ENCODE data around the gene MED16.
"Not testable (repeated sequence)": the region's sequence is repeated elsewhere in the genome, so short reads cannot be mapped to it uniquely, and the experiment has no call there.

The MED16 gene

GRCh38 chr19:889662-890295 lies 3.2 kb downstream of the MED16 start:
- DNase-seq (ENCODE audit: low read depth): no peak

- DNase-seq (ENCODE audit: low read depth): no peak
These were observed 4.2 kb downstream of the MED16 start for GRCh38 chr19:888581-889385.

- DNase-seq (ENCODE audit: low read depth): no peak
These were observed 5.4 kb downstream of the MED16 start for GRCh38 chr19:887599-887998.

- no peak for DNase-seq (ENCODE audit: low read depth)
These were observed 5.9 kb downstream of the MED16 start for GRCh38 chr19:887072-887471.

- no peak for DNase-seq (ENCODE audit: low read depth)
These were observed 7.3 kb downstream of the MED16 start for GRCh38 chr19:885536-886224.

- DNase-seq (ENCODE audit: low read depth): no peak
These were observed 8.4 kb downstream of the MED16 start for GRCh38 chr19:884420-885211.

- DNase-seq (ENCODE audit: low read depth): no peak
These were observed 9.3 kb downstream of the MED16 start for GRCh38 chr19:883661-884211.

- DNase-seq (ENCODE audit: low read depth): no peak
These were observed 10.0 kb downstream of the MED16 start for GRCh38 chr19:882871-883497.

- no peak for DNase-seq (ENCODE audit: low read depth)
These were observed 11.5 kb downstream of the MED16 start for GRCh38 chr19:881385-882071.

- no peak for DNase-seq (ENCODE audit: low read depth)
These were observed 13.1 kb downstream of the MED16 start for GRCh38 chr19:879711-880438.

- not testable (repeated sequence) for DNase-seq (ENCODE audit: low read depth)
These were observed 14.0 kb downstream of the MED16 start for GRCh38 chr19:878751-879561.

- DNase-seq (ENCODE audit: low read depth): not testable (repeated sequence)
These were observed 14.9 kb downstream of the MED16 start for GRCh38 chr19:877992-878660.

- no peak for DNase-seq (ENCODE audit: low read depth)
These were observed 16.1 kb downstream of the MED16 start for GRCh38 chr19:876780-877314.

- DNase-seq (ENCODE audit: low read depth): no peak
These were observed 16.9 kb downstream of the MED16 start for GRCh38 chr19:876089-876488.

GRCh38 chr19:875265-875879 lies 17.6 kb downstream of the MED16 start:
- no peak for DNase-seq (ENCODE audit: low read depth)

GRCh38 chr19:873561-874041 lies 19.4 kb downstream of the MED16 start:
- no peak for DNase-seq (ENCODE audit: low read depth)

- DNase-seq (ENCODE audit: low read depth): peak; percentile 41
These were observed 19.9 kb downstream of the MED16 start for GRCh38 chr19:873084-873483.

Data from stimulated activated CD8-positive, alpha-beta memory T cell treated with anti-CD3 and anti-CD28 coated beads, Interleukin-12 subunit alpha, Interleukin-12 subunit beta, amount 100 ng/mL, for 4 hours (primary cell).